HG02884 (cell line): ENCODE data around the gene DDA1.
"Not testable (repeated sequence)": the region's sequence is repeated elsewhere in the genome, so short reads cannot be mapped to it uniquely, and the experiment has no call there.

Source experiments
- ATAC-seq: cut with Tn5 transposase; IDR thresholded peaks from one replicate; pipeline ENCODE4 v1.9.1; 2021; ENCODE audit warnings: mild to moderate bottlenecking, moderate library complexity; ENCODE audit not compliant: unreplicated experiment

DDA1 gene

GRCh38 chr19:17309198-17309964, at the start of gene DDA1:
TSS of gene DDA1 (plus strand) at chr19:17309563. CDS start at chr19:17309655, 92 bp downstream.
- ATAC-seq: peak; percentile 53

DNA sequence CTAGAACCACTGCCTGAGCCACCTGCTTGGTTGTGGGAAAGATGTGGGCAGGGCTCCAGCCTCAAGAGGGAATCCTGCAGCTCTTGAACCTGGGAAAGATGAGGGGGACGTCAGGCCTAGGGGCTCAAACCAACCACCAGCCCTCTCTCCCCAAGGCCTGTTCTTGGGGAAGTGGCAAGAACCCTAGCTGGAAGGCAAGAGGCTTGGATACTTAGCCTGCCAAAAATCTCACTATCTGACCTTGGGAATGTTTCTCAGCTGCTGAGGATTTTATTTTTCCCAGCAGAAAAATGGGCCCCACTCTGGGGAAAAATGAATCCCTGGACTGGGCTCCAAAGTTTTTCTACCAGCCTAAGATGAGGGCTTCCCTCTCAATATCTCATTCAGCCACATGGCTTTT, 49.4 kb upstream of the DDA1 start:
- no peak for ATAC-seq

- ATAC-seq: peak; percentile 70
Measured at GRCh38 chr19:17260842-17261325, 48.5 kb upstream of the DDA1 start.

DNA sequence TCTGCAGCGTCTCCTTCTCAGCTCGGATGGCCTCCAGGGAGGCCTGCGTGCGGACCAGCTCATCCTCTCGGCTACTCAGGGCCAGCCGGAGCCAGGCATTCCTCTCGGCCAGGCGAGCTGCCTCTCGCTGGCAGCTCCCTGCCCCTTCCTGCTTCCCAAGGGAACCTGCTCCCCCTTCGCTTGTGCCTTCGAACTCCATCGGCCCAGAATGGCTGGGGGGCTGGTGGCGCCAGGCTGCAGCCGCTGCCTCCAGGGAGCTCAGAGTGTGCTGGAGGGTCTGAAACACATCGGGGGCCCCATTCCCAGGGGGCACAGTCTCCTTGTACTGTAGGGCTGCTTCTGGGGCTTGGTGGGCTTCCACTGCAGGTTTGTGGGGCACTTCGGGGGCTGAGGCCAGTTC, 46.8 kb upstream of the DDA1 start:
- ATAC-seq: no peak

DNA sequence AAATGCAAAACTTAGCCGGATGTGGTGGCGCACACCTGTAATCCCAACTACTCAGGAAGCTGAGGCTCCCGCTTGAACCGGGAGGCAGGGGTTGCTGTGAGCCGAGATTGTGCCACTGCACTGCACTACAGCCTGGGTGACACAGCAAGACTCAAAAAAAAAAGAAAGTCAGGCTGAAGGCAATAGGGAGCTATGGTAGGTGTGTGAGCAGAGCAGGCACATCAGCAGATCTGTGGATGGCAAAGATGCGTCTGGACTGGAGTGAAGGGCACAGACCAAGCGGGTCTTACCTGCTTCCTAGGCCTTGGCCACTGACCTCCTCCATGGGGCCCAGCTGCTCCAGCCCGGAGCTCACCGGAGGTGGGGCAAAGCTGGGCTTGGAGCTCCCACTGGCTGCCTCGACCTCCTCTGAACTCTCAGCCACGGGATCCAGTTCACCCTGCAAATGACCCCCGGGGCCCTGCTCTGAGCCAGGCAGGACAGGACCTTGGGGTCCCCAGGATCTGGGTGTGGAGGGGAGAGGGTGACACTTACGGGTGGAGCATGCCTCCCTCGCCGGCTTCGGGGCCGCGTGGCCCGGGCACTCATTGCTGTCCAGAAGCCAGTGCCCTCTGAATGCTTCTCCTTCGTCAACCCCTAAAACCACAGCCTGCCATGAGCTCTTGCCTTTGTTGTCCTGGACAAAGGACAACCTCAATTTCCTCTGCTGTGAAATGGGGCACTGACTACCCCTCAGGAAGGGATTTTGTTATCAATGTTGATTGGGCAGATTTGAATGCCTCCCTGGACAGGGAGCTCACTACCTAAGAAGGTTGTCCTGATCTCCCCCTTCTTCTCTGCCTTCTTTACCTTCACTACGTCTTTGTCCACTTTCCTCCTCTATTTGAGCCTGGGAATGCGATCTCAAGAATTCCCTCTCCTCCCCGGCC, 45.4 kb upstream of the DDA1 start:
- ATAC-seq: no peak

DNA sequence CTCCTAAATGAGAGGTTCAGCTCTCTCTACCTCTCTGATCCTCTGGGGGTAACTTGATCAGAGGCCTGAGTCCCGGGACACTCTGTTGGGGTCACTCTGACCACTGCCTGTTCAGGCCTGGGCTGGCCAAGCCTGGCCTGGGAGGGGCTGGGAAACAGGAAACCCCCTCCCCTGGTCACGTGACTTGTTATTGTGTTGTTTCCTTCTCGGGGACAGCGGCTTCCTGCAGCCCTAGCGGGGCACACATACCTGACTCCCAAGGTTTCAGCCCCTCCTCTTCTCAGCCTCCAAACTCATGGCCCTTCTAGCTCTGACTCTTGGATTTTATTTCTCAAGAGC, 44.8 kb upstream of the DDA1 start, which contains the start of gene USHBP1:
TSS of gene USHBP1 (minus strand) at position 105 of the 339 bp plus-strand sequence. CDS start 446 bp downstream, outside the sequence.
- no peak for ATAC-seq

DNA sequence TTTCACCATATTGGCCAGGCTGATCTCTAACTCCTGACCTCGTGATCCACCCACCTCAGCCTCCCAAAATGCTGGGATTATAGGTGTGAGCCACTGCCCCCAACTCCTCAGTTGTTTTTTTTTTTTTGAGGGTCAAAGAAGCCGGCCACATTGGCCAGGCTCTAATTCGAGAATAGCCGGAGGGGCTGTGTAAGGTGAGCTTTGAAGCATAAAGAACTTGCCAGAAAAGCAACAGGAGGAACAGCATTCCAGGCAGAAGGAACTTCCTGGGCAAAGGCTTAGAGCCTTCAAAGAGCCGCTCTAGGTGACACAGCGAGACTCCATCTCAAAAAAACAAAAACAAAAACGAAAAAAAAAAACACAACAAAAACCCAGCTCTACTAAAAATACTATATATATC, 43.3 kb upstream of the DDA1 start:
- ATAC-seq: no peak

- ATAC-seq: peak; percentile 15
Measured at GRCh38 chr19:17266589-17266974, 42.8 kb upstream of the DDA1 start.

GRCh38 chr19:17266975-17267788, 42.2 kb upstream of the DDA1 start, which contains the start of gene BABAM1:
TSS of gene BABAM1 (plus strand) at chr19:17267443. CDS start at chr19:17268807, 1,364 bp downstream.
- peak; percentile 91 for ATAC-seq

GRCh38 chr19:17268754-17269153, 40.6 kb upstream of the DDA1 start:
- no peak for ATAC-seq

GRCh38 chr19:17274892-17275291, 34.5 kb upstream of the DDA1 start:
- ATAC-seq: not testable (repeated sequence)

- no peak for ATAC-seq
Measured at GRCh38 chr19:17275441-17276175, 33.8 kb upstream of the DDA1 start.

DNA sequence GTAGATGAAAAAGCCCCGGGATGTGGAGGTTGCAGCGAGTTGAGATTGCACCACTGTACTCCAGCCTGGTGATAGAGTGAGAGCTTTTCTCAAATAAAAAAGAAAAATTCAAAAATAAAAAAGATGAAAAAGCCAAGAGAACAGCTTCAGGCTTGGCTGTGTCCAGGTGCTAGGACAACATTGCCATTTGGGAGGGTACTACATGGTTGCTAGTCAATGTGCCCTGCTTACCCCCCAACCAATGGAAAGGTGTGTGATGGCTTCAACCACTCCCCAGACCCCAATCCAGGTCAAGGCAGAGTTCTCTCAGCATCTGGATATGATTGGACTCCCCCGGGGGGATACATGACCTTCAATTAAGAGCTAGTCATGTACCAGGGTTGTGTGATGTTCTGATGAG, 29.9 kb upstream of the DDA1 start:
- no peak for ATAC-seq

- ATAC-seq: no peak
Measured at GRCh38 chr19:17281391-17282304, 27.7 kb upstream of the DDA1 start, which contains the start of gene ANKLE1. TSS of gene ANKLE1 (plus strand) at chr19:17281901. CDS start at chr19:17281921, 20 bp downstream.

DNA sequence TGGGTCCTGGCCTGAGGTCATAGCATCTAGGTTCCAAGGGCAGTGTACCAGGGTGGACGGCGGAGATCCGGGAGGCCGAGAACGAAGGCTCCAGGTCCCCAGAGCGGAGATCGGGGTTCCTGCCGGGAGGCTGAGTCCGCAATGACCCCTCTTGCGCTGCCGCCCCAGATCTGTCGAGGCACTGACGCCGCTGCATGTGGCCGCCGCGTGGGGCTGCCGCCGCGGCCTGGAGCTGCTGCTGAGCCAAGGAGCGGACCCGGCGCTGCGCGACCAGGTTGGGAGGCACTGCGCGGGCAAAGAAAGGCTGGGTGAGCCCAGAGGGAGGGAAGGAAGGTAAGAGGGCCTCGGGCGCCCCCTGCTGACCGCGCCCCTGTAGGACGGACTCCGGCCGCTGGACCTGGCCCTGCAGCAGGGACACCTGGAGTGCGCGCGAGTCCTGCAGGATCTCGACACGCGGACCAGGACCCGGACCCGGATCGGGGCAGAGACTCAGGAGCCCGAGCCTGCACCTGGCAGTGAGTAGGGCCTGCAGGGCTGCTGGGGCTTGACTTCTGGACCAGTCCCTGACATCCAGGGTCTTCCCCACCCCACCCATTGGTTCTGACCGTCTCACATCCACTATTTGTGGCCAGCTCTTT, 26.8 kb upstream of the DDA1 start:
- no peak for ATAC-seq

GRCh38 chr19:17283504-17283996, 25.8 kb upstream of the DDA1 start:
- ATAC-seq: no peak

DNA sequence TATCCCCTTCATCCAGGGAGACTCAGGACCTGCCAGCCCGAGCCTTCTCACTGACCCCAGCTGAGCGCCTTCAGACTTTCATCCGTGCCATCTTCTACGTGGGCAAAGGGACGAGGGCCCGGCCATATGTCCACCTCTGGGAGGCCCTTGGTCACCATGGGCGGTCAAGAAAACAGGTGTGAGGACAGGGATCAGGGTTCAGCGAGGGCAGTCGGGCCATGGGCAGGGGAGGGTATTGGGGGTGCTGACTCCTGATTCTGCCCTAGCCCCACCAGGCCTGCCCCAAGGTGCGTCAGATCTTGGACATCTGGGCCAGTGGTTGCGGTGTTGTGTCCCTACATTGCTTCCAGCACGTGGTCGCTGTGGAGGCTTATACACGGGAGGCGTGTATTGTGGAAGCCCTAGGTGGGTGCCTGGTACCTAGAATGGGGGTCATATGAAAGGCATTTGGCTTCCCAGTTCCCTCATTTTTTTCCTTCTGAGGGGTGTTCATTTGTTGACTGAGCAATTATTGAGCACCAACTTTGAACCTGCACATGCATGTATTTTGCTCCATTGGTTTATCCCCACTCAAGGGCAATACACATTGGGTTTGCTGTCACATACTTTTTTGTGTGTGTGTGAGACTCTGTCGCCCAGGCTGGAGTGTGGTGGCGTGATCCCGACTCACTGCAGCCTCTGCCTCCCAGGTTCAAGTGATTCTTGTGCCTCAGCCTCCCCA, 23.8 kb upstream of the DDA1 start:
- ATAC-seq: no peak

DNA sequence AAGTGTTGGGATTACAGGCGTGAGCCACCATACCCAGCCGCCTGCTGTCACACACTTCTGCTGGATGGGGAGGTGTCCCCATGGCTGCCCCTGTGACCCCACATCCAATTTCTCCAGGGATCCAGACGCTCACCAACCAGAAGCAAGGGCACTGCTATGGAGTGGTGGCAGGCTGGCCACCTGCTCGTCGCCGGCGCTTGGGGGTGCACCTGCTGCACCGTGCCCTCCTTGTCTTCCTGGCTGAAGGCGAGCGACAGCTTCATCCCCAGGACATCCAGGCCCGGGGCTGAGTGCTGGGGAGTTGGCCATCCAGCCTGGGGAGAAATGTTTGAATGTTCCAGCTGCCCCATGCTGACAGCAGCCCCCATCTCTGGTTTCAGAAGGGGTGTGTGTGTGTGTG, 23.1 kb upstream of the DDA1 start:
- no peak for ATAC-seq
